ENCODE measurements around the gene EVA1C. TPM values are rescaled to one million over a fixed set of nuclear protein-coding genes. Genes with fewer than 3 reads are reported as not detected.
A peak's percentile ranks its signal among the peaks of the same experiment; 100 is the strongest.

The EVA1C gene
- total and polyA plus RNA-seq, 2 donors (not counting 3 experiments of a cell fraction or from before 2014, with no cell fraction given): 22.8 to 38.6 TPM

- FAIRE-seq (peak; percentile 89), DNase-seq (ENCODE audit: low read depth, low spot score) (peak; percentile 87)
- Histone ChIP-seq H3K9me1 (replicated peaks; ENCODE audit: control insufficient read depth, extremely low read depth, insufficient read depth, low read length) (no peaks in the 10 kb centered on the region), H4K20me1 (replicated peaks; ENCODE audit: control insufficient read depth, extremely low read depth, insufficient read depth, low read length) (no peaks in the 10 kb centered on the region), H3K79me2 (ENCODE audit: control insufficient read depth, insufficient read depth, low read length) (peaks cover 40% of the 10 kb centered on the region), H3K27ac (ENCODE audit: insufficient read depth, low read depth, low read length) (peak within 1 kb of the TSS; percentile 62), H2AFZ (ENCODE audit: low read depth, low read length) (peak within 1 kb of the TSS; percentile 77), H3K36me3 (ENCODE audit: control insufficient read depth in 2 of 2, extremely low read depth in 1 of 2, insufficient read depth in 2 of 2, low read length in 2 of 2) (no peaks in the 10 kb centered on the region), H3K4me3 (replicated peaks in 1 of 3; ENCODE audit: insufficient read depth in 1 of 3, low read depth in 1 of 3, low read length in 3 of 3) (peak within 1 kb of the TSS; percentile 75 to 79 (median 78)), H3K9me3 (replicated peaks; ENCODE audit: control insufficient read depth, insufficient read depth, low read length) (no peaks in the 10 kb centered on the region), H3K4me1 (ENCODE audit: control insufficient read depth, extremely low read depth, insufficient read depth, low read length) (peaks cover 13% of the 10 kb centered on the region), H3K4me2 (ENCODE audit: insufficient read depth, low read length) (peak within 1 kb of the TSS; percentile 70), H3K9ac (replicated peaks; ENCODE audit: extremely low read depth, insufficient read depth, low read length) (peak within 1 kb of the TSS; percentile 43), H3K27me3 (ENCODE audit: control insufficient read depth in 2 of 2, insufficient read depth in 2 of 2, low read length in 2 of 2) (no peaks in the 10 kb centered on the region)
- TSS peak; percentile 99 for BruUV-seq (replicated peaks)
- POLR2A ChIA-PET: interaction anchor here (0.6 kb wide), 1 partner anchor 114 kb away, joined by 4 read pairs; the partner anchor contains the start of gene MIS18A
- intact Hi-C loops (cut with micrococcal nuclease) (loop anchor here (1.0 kb wide), 2 partner anchors 19 to 33 kb away; partner anchors contain the start of gene EVA1C), dilution Hi-C loops (cut with MboI; ENCODE audit: extremely low pct_ligation_motif_present, low sequenced_read_pairs) (no loop called here)
- CTCF ChIA-PET: interaction anchor here (1.1 to 2.4 kb wide), 7 partner anchors 8 to 208 kb away, joined by 3 to 26 read pairs (median 5); no protein-coding TSS in a partner anchor
- TF ChIP-seq GATA2 (IDR thresholded peaks at IDR 0.05; ENCODE audit: insufficient read depth, insufficient read length, low read depth, low read length) (no peak), JUN (IDR thresholded peaks at IDR 0.05; ENCODE audit: borderline replicate concordance, insufficient read depth, insufficient read length, low read depth) (no peak), MYC (IDR thresholded peaks at IDR 0.05; ENCODE audit: low read depth, low read length) (peak; percentile 52), POLR2A (IDR thresholded peaks at IDR 0.05; ENCODE audit: low read depth, low read length) (peak; percentile 92), EZH2 (IDR thresholded peaks at IDR 0.05; ENCODE audit: borderline replicate concordance, low read depth, low read length, severe bottlenecking) (no peak), CTCF (IDR thresholded peaks at IDR 0.05; ENCODE audit: extremely low read depth in 1 of 2, insufficient read depth in 1 of 2, low read depth in 1 of 2, low read length in 2 of 2) (no peak), FOS (IDR thresholded peaks at IDR 0.05; ENCODE audit: borderline replicate concordance, insufficient read depth, low read length) (no peak), POLR2AphosphoS5 (IDR thresholded peaks at IDR 0.05; ENCODE audit: insufficient read depth, low read depth, low read length) (peak; percentile 89), MAX (IDR thresholded peaks at IDR 0.05; ENCODE audit: insufficient read depth, insufficient read length) (peak; percentile 81)
Observed at GRCh38 chr21:32392880-32393676, 19.4 kb upstream of the EVA1C start, which contains the start of gene URB1. URB1 (minus strand) TSS chr21:32393012; CDS start chr21:32392910, 102 bp downstream.

All from endothelial cell of umbilical vein (primary cell).